HEK293 (cell line): Measurements from ENCODE around the gene E2F1.
A peak's percentile ranks its signal among the peaks of the same experiment; 100 is the strongest.

Experiments used
- CTCF ChIA-PET: fragments of 350-600 bp; formaldehyde crosslinking; extraction: SDS; loops from one replicate; lab custom pipeline; 2021; ENCODE audit warnings: antibody characterized with exemption; lab: Yijun Ruan, JAX
- POLR2A ChIA-PET: fragments of 300-600 bp; formaldehyde crosslinking; extraction: SDS; loops from one replicate; lab custom pipeline; 2020; ENCODE audit warnings: antibody characterized with exemption, inconsistent platforms; lab: Yijun Ruan, JAX
- H3K27ac ChIP-seq: fragments of 200-500 bp; sonication (Bioruptor generic); 2 replicates; pipeline ENCODE4 v1.5.1; 2014; ENCODE audit warnings: low read depth, low read length, control low read depth, inconsistent platforms; ENCODE audit errors: extremely low read depth
- H3K36me3 ChIP-seq, 2 experiments: fragments of 200-500 bp in 1 of 2; sonication (Bioruptor generic) in 1 of 2; 1 replicate in 1 of 2; 2 replicates in 1 of 2; pipeline ENCODE4 v1.5.1; 2014 to 2017; ENCODE audit warnings: inconsistent platforms in 2 of 2, low read length in 2 of 2; ENCODE audit not compliant: control insufficient read depth in 2 of 2, insufficient read depth in 1 of 2
- H3K4me1 ChIP-seq: fragments of 200-500 bp; sonication (Bioruptor generic); 2 replicates; pipeline ENCODE4 v1.5.1; 2014; ENCODE audit warnings: mild to moderate bottlenecking, low read length, inconsistent platforms; ENCODE audit not compliant: control insufficient read depth, insufficient read depth
- H3K4me3 ChIP-seq: 2 replicates; pipeline ENCODE4 v1.5.1; 2011; ENCODE audit warnings: low read depth, mild to moderate bottlenecking, control low read depth, low read length, moderate library complexity
- H3K9me3 ChIP-seq: fragments of 200-500 bp; sonication (Bioruptor generic); 2 replicates; pipeline ENCODE4 v1.5.1; 2014; ENCODE audit warnings: low read depth, low read length, inconsistent platforms; ENCODE audit not compliant: control insufficient read depth, insufficient read depth
- KLF16 ChIP-seq: fragments of 450-650 bp; formaldehyde crosslinking; IDR thresholded peaks from 2 replicates; pipeline ENCODE4 v1.5.1; 2017; ENCODE audit warnings: missing biosample characterization, missing genetic modification characterization
- SCRT2 ChIP-seq: fragments of 450-650 bp; formaldehyde crosslinking; IDR thresholded peaks from 2 replicates; pipeline ENCODE4 v1.5.1; 2016; ENCODE audit warnings: missing biosample characterization, missing genetic modification characterization
- TCF7L2 ChIP-seq: IDR thresholded peaks from 2 replicates; pipeline ENCODE4 v1.6.1; 2011; ENCODE audit warnings: low read depth, mild to moderate bottlenecking, inconsistent platforms, low read length, moderate library complexity, borderline replicate concordance
- ZBTB10 ChIP-seq: fragments of 450-650 bp; formaldehyde crosslinking; IDR thresholded peaks from 2 replicates; pipeline ENCODE4 v1.5.1; 2016; ENCODE audit warnings: missing biosample characterization, missing genetic modification characterization
- ZFHX2 ChIP-seq: fragments of 450-650 bp; formaldehyde crosslinking; conservative IDR thresholded peaks from 2 replicates; pipeline ENCODE4 v1.5.1; 2016; ENCODE audit warnings: missing biosample characterization, missing genetic modification characterization
- ZNF133 ChIP-seq: fragments of 450-650 bp; formaldehyde crosslinking; IDR thresholded peaks from 2 replicates; pipeline ENCODE4 v1.5.1; 2016; ENCODE audit warnings: missing biosample characterization, missing genetic modification characterization
- ZNF184 ChIP-seq: fragments of 450-650 bp; IDR thresholded peaks from 2 replicates; pipeline ENCODE4 v1.5.1; 2018; ENCODE audit warnings: missing biosample characterization, mild to moderate bottlenecking, missing genetic modification characterization
- ZNF221 ChIP-seq: fragments of 450-650 bp; formaldehyde crosslinking; IDR thresholded peaks from 2 replicates; pipeline ENCODE4 v1.5.1; 2017; ENCODE audit warnings: missing biosample characterization, missing genetic modification characterization, borderline replicate concordance
- ZNF274 ChIP-seq, 2 experiments: fragments of 200-500 bp in 1 of 2; fragments of 450-650 bp in 1 of 2; sonication (Bioruptor generic) in 1 of 2; formaldehyde crosslinking in 1 of 2; IDR thresholded peaks; 2 replicates each; pipeline versions ENCODE4 v1.5.1 to v1.6.1; 2014 to 2016; ENCODE audit warnings: borderline replicate concordance in 1 of 2, inconsistent platforms in 1 of 2, low read length in 1 of 2, missing biosample characterization in 1 of 2, missing genetic modification characterization in 1 of 2
- ZNF292 ChIP-seq: fragments of 450-650 bp; formaldehyde crosslinking; IDR thresholded peaks from 2 replicates; pipeline ENCODE4 v1.5.1; 2016; ENCODE audit warnings: low read depth, missing biosample characterization, missing genetic modification characterization, borderline replicate concordance
- ZNF473 ChIP-seq: fragments of 450-650 bp; formaldehyde crosslinking; IDR thresholded peaks from 2 replicates; pipeline ENCODE4 v1.5.1; 2017; ENCODE audit warnings: missing biosample characterization, missing genetic modification characterization
- ZNF501 ChIP-seq: fragments of 450-650 bp; formaldehyde crosslinking; IDR thresholded peaks from 2 replicates; pipeline ENCODE4 v1.5.1; 2016; ENCODE audit warnings: missing biosample characterization, missing genetic modification characterization
- ZNF514 ChIP-seq: fragments of 450-650 bp; formaldehyde crosslinking; IDR thresholded peaks from 2 replicates; pipeline ENCODE4 v1.5.1; 2016; ENCODE audit warnings: missing biosample characterization, missing genetic modification characterization
- ZNF548 ChIP-seq: fragments of 450-650 bp; formaldehyde crosslinking; IDR thresholded peaks from 2 replicates; pipeline ENCODE4 v1.5.1; 2016; ENCODE audit warnings: missing biosample characterization, missing genetic modification characterization
- ZNF600 ChIP-seq: fragments of 450-650 bp; formaldehyde crosslinking; IDR thresholded peaks from 2 replicates; pipeline ENCODE4 v1.5.1; 2016; ENCODE audit warnings: missing biosample characterization, missing genetic modification characterization
- ZNF645 ChIP-seq: fragments of 450-650 bp; formaldehyde crosslinking; IDR thresholded peaks from 2 replicates; pipeline ENCODE4; 2016; ENCODE audit warnings: missing biosample characterization, missing genetic modification characterization
- ZNF664 ChIP-seq: fragments of 450-650 bp; formaldehyde crosslinking; IDR thresholded peaks from 2 replicates; pipeline ENCODE4 v1.5.1; 2016; ENCODE audit warnings: missing biosample characterization, missing genetic modification characterization
- ZNF677 ChIP-seq: fragments of 450-650 bp; IDR thresholded peaks from 2 replicates; pipeline ENCODE4 v1.5.0; 2018; ENCODE audit warnings: missing biosample characterization, mild to moderate bottlenecking, missing genetic modification characterization, moderate library complexity
- ZNF830 ChIP-seq: fragments of 450-650 bp; IDR thresholded peaks from 2 replicates; pipeline ENCODE4 v1.5.0; 2018; ENCODE audit warnings: missing biosample characterization, missing genetic modification characterization, low read depth, mild to moderate bottlenecking, moderate library complexity
- ZSCAN18 ChIP-seq: fragments of 450-650 bp; formaldehyde crosslinking; IDR thresholded peaks from 2 replicates; pipeline ENCODE4 v1.5.1; 2016; ENCODE audit warnings: missing biosample characterization, missing genetic modification characterization

The E2F1 gene

GRCh38 chr20:33676652-33677645 is 9.2 kb downstream of the E2F1 start:
- ChIA-PET POLR2A (interaction anchor here (2.3 kb wide), 1 partner anchor 8 kb away, joined by 9 read pairs; no protein-coding TSS in a partner anchor), CTCF (interaction anchor here (1.4 kb wide), 1 partner anchor 9 kb away, joined by 6 read pairs; no protein-coding TSS in a partner anchor)
- peaks cover 4% of the 10 kb centered on the region; the same call in 1 of the 2 replicates for H3K4me1 ChIP-seq
- no peaks in the 10 kb centered on the region for H3K9me3 ChIP-seq
- peaks cover 13 to 65% of the 10 kb centered on the region in 2 experiments; a peak in 2 of 3 replicates for H3K36me3 ChIP-seq
- no peak overlapping the region for H3K4me3 ChIP-seq
- H3K27ac ChIP-seq, result no peak overlapping the region; the same call in 1 of the 2 replicates
- TF ChIP-seq ZNF274 (IDR thresholded peaks at IDR 0.05; ENCODE audit: low read length) (no peak), ZNF274 (tag by site-specific recombination; IDR thresholded peaks at IDR 0.05; ENCODE audit: borderline replicate concordance) (no peak), ZSCAN18 (tag by site-specific recombination) (no peak), ZNF600 (tag by site-specific recombination) (0 out of 2 replicates have a peak, but pooled peaks have one; percentile 16), ZBTB10 (tag by site-specific recombination) (no peak)

- ChIA-PET CTCF (no interaction called here), POLR2A (interaction anchor here (2.3 to 2.5 kb wide), 2 partner anchors 9 to 12 kb away, joined by 9 to 11 read pairs; no protein-coding TSS in a partner anchor)
- Histone ChIP-seq H3K36me3 (peaks cover 13 to 67% of the 10 kb centered on the region in 2 experiments; a peak in 2 of 3 replicates), H3K9me3 (no peaks in the 10 kb centered on the region), H3K4me3 (no peak overlapping the region), H3K4me1 (peaks cover 4% of the 10 kb centered on the region; the same call in 1 of the 2 replicates), H3K27ac (no peak overlapping the region)
- TF ChIP-seq ZNF514 (tag by site-specific recombination) (no peak), ZNF473 (tag by site-specific recombination) (no peak), KLF16 (tag by site-specific recombination) (no peak), ZNF645 (no peak), SCRT2 (tag by site-specific recombination) (no peak), ZFHX2 (peak; percentile 34; the same call in 1 of the 2 replicates), ZNF548 (tag by site-specific recombination) (no peak)
Measured at GRCh38 chr20:33676121-33676520, 10.1 kb downstream of the E2F1 start.

GRCh38 chr20:33675136-33675959 is 10.8 kb downstream of the E2F1 start:
- H3K27ac ChIP-seq, result no peak overlapping the region
- peaks cover 4% of the 10 kb centered on the region; the same call in 1 of the 2 replicates for H3K4me1 ChIP-seq
- ChIA-PET CTCF (no interaction called here), POLR2A (interaction anchor here (0.9 to 2.5 kb wide), 3 partner anchors 9 to 12 kb away, joined by 3 to 11 read pairs (median 9); partner anchors contain the start of gene ACTL10)
- no peaks in the 10 kb centered on the region for H3K9me3 ChIP-seq
- peaks cover 13 to 67% of the 10 kb centered on the region in 2 experiments; a peak in 2 of 3 replicates for H3K36me3 ChIP-seq
- no peak overlapping the region for H3K4me3 ChIP-seq
- no peak for TF ChIP-seq ZNF677 (tag by site-specific recombination)
- no peak for TF ChIP-seq ZNF221
- no peak for TF ChIP-seq ZNF501 (tag by site-specific recombination)
- TF ChIP-seq ZNF184 (tag by site-specific recombination), result no peak
- no peak for TF ChIP-seq ZNF133
- no peak for TF ChIP-seq ZNF664 (tag by site-specific recombination)
- TF ChIP-seq ZNF830 (tag by site-specific recombination), result no peak
- no peak for TF ChIP-seq TCF7L2
- no peak for TF ChIP-seq ZNF292 (tag by site-specific recombination)
